Smooth muscle cell (in vitro differentiated cells): ENCODE measurements around the gene TBL1X. TPM values are rescaled to one million over a fixed set of nuclear protein-coding genes. Genes with fewer than 3 reads are reported as not detected.

Experiments used
- DNase-seq: peaks from one replicate; lab custom pipeline; 2025; ENCODE audit not compliant: unreplicated experiment; lab: John Stamatoyannopoulos, UW
- H2AFZ ChIP-seq: fragments of 200-600 bp; sonication (generic); 2 replicates; pipeline ENCODE4 v1.6.0; 2016; ENCODE audit warnings: antibody characterized with exemption, low read depth, mild to moderate bottlenecking
- H3F3A ChIP-seq: fragments of 200-600 bp; sonication (generic); 2 replicates; pipeline ENCODE4 v1.6.0; 2017; ENCODE audit warnings: antibody characterized with exemption, low read depth
- H3K27ac ChIP-seq: fragments of 200-600 bp; sonication (generic); 2 replicates; pipeline ENCODE4 v1.5.1; 2016; ENCODE audit warnings: low read depth, mild to moderate bottlenecking
- H3K27me3 ChIP-seq: fragments of 200-600 bp; sonication (generic); 2 replicates; pipeline ENCODE4 v1.6.1; 2016; ENCODE audit warnings: low read depth, mild to moderate bottlenecking
- H3K36me3 ChIP-seq: fragments of 200-600 bp; sonication (generic); 2 replicates; pipeline ENCODE4 v1.5.1; 2016; ENCODE audit warnings: low read depth
- H3K4me1 ChIP-seq: fragments of 200-600 bp; sonication (generic); 2 replicates; pipeline ENCODE4 v1.5.1; 2016; ENCODE audit warnings: low read depth
- H3K4me2 ChIP-seq: fragments of 200-600 bp; sonication (generic); 2 replicates; pipeline ENCODE4 v1.6.0; 2016; ENCODE audit warnings: mild to moderate bottlenecking
- H3K4me3 ChIP-seq: fragments of 200-600 bp; sonication (generic); 2 replicates; pipeline ENCODE4 v1.5.1; 2016; ENCODE audit warnings: mild to moderate bottlenecking
- H3K79me2 ChIP-seq: fragments of 200-600 bp; sonication (generic); 2 replicates; pipeline ENCODE4 v1.6.0; 2016; ENCODE audit warnings: low read depth, mild to moderate bottlenecking
- H3K9ac ChIP-seq: fragments of 200-600 bp; sonication (generic); 2 replicates; pipeline ENCODE4 v1.6.0; 2016; ENCODE audit warnings: low read depth
- H3K9me3 ChIP-seq: fragments of 200-600 bp; sonication (generic); replicated peaks from 2 replicates; pipeline ENCODE4 v1.5.1; 2016; ENCODE audit warnings: low read depth
- H4K20me1 ChIP-seq: fragments of 200-600 bp; sonication (generic); 2 replicates; pipeline ENCODE4 v1.6.0; 2016; ENCODE audit warnings: low read depth
- WGBS: methylation state at CpG from one replicate; pipeline ENCODE4 v1.1.7; 2016; ENCODE audit warnings: low lambda C conversion rate; 5-methylcytosine and 5-hydroxymethylcytosine counted together
- polyA plus RNA-seq: library from polyadenylated mRNA; unstranded; fragments of >200 nt; fragmentation: Nextera tagmentation; extraction: Ambion mirVana; gene quantifications from 2 replicates; pipeline ENCODE4 v1.2.1, GENCODE V29; 2016
- total RNA-seq: library from RNA; depleted of rRNA; stranded (reverse); fragments of >200 nt; gene quantifications from 2 replicates; pipeline ENCODE4 v1.2.3, GENCODE V29; 2014
- TF ChIP-seq, protein P1 (sequence below): fragments of 200-600 bp; sonication (generic); IDR thresholded peaks from 2 replicates; pipeline ENCODE4 v1.5.1; 2017; ENCODE audit warnings: borderline replicate concordance, mild to moderate bottlenecking, antibody characterized with exemption; ENCODE audit not compliant: insufficient read depth, poor library complexity, severe bottlenecking

The TBL1X gene
- total and polyA plus RNA-seq, 2 experiments from 2014 or later, result 9.0 to 9.8 TPM

DNA sequence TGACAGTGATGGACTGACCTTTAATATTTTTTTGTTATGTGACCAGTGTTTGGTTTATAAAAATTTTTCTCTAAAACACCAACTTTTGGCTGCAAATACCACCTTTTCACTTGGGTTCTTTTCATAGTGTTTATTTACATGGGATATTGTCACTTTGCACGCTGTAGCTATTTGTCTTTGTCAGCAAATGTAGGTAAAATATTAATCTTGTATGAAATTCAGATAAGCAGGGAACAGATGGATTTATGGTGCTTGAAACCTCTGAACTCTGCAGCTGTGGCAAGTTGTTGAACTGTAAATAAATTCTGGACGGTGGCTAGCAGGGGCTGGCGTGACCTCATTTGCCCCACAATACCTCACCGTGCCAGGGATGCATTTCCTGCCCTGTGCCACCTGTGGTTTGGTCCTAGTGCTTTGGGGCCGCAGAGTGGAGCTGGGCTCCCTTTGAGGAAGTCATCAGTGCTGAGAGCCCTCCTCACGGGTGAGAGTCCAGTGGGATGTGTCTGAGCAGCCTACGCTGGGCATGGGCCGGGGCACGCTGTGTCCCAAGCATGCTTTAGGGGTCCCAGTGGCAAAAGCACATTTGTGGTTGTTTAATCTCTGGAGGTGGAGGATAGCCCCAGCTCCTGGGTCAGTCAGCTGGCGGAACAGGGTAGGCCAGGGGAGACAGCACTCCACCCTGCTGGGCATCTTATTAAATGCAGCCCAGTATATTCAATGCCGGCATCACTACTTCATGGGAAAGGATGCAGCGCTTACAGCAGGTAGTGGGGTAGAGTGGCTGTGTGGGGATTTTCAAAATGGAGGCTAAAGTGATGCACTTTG lies 108.6 kb downstream of the TBL1X start:
- TF ChIP-seq, protein P1, sequence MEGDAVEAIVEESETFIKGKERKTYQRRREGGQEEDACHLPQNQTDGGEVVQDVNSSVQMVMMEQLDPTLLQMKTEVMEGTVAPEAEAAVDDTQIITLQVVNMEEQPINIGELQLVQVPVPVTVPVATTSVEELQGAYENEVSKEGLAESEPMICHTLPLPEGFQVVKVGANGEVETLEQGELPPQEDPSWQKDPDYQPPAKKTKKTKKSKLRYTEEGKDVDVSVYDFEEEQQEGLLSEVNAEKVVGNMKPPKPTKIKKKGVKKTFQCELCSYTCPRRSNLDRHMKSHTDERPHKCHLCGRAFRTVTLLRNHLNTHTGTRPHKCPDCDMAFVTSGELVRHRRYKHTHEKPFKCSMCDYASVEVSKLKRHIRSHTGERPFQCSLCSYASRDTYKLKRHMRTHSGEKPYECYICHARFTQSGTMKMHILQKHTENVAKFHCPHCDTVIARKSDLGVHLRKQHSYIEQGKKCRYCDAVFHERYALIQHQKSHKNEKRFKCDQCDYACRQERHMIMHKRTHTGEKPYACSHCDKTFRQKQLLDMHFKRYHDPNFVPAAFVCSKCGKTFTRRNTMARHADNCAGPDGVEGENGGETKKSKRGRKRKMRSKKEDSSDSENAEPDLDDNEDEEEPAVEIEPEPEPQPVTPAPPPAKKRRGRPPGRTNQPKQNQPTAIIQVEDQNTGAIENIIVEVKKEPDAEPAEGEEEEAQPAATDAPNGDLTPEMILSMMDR, result no peak
- Histone ChIP-seq H3F3A (no peaks in the 10 kb centered on the region), H2AFZ (no peak overlapping the region), H3K4me1 (peaks cover 6% of the 10 kb centered on the region), H3K36me3 (no peaks in the 10 kb centered on the region), H3K27ac (no peak overlapping the region), H4K20me1 (peaks cover 13% of the 10 kb centered on the region), H3K79me2 (peaks cover 6% of the 10 kb centered on the region), H3K4me3 (no peak overlapping the region), H3K9ac (no peak overlapping the region), H3K4me2 (no peak overlapping the region), H3K9me3 (no peaks in the 10 kb centered on the region), H3K27me3 (no peaks in the 10 kb centered on the region)
- WGBS, result 78% methylated on average over 12 of the region's 12 CpGs
- DNase-seq, result no peak

DNA sequence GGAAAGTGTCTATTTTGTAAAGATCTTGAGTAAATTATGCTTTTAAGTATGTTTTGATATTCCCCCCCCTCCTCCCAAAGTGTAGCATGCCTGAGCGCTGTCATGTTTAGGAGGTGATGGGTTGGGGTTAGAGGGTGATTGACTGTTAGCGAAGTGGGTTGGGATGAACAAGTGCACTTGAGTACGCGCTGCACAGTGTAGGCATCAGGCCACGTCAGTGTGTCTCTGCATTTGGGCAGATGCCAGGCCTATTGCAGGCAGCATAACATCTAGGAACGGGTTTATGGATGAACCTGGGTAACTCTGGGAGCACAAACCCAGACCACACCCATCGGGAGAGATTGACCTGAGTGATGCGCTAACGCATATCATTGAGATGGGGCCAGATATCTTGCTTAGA lies 111.2 kb downstream of the TBL1X start:
- 92% methylated on average over 9 of the region's 9 CpGs for WGBS
- Histone ChIP-seq H3K9ac (no peak overlapping the region), H3K36me3 (no peaks in the 10 kb centered on the region), H3K9me3 (no peaks in the 10 kb centered on the region), H3F3A (no peaks in the 10 kb centered on the region), H3K4me1 (peaks cover 6% of the 10 kb centered on the region), H3K27me3 (no peaks in the 10 kb centered on the region), H3K79me2 (peaks cover 6% of the 10 kb centered on the region), H3K4me3 (no peak overlapping the region), H3K27ac (no peak overlapping the region), H4K20me1 (peaks cover 21% of the 10 kb centered on the region), H2AFZ (no peak overlapping the region), H3K4me2 (no peak overlapping the region)
- TF ChIP-seq, protein P1, result no peak
- DNase-seq, result no peak

DNA sequence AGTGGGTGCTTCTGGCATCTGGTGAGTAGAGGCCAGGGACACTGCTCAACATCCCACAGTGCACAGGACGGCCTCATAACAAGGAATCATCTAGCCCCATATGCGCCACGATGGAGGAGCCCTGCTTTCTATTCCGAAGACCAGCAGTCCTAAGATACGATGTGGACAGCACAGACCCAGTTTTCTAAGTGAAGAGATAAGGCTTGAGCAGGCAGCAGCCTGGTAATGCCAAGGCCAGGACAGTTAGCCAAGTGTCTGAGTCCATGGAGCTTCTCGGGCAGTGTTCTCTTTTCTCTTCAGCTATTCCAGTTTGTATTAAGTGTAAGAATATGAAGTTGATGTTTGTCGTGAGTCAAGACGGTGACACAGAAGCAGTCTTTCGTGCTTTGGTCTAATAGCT lies 112.7 kb downstream of the TBL1X start:
- H3F3A ChIP-seq, result no peaks in the 10 kb centered on the region
- H3K79me2 ChIP-seq, result peaks cover 5% of the 10 kb centered on the region
- 76% methylated on average over 9 of the region's 9 CpGs for WGBS
- no peak for DNase-seq
- no peaks in the 10 kb centered on the region for H3K9me3 ChIP-seq
- no peaks in the 10 kb centered on the region for H3K36me3 ChIP-seq
- TF ChIP-seq, protein P1, result no peak
- no peaks in the 10 kb centered on the region for H3K27me3 ChIP-seq
- H4K20me1 ChIP-seq, result peaks cover 24% of the 10 kb centered on the region
- H3K4me1 ChIP-seq, result peaks cover 4% of the 10 kb centered on the region
- no peak overlapping the region for H3K4me2 ChIP-seq
- H3K27ac ChIP-seq, result no peak overlapping the region
- H3K9ac ChIP-seq, result no peak overlapping the region
- H2AFZ ChIP-seq, result no peak overlapping the region
- H3K4me3 ChIP-seq, result no peak overlapping the region
